HG03432 (cell line): ENCODE measurements around the gene SUPT16H.
"Not testable (repeated sequence)": the region's sequence is repeated elsewhere in the genome, so short reads cannot be mapped to it uniquely, and the experiment has no call there.

ENCODE experiments used
- ATAC-seq: cut with Tn5 transposase; IDR thresholded peaks from one replicate; pipeline ENCODE4 v1.9.1; 2021; ENCODE audit warnings: mild to moderate bottlenecking, moderate library complexity; ENCODE audit not compliant: unreplicated experiment

SUPT16H gene

GRCh38 chr14:21302836-21303140, 81.0 kb downstream of the SUPT16H start:
- not testable (repeated sequence) for ATAC-seq

DNA sequence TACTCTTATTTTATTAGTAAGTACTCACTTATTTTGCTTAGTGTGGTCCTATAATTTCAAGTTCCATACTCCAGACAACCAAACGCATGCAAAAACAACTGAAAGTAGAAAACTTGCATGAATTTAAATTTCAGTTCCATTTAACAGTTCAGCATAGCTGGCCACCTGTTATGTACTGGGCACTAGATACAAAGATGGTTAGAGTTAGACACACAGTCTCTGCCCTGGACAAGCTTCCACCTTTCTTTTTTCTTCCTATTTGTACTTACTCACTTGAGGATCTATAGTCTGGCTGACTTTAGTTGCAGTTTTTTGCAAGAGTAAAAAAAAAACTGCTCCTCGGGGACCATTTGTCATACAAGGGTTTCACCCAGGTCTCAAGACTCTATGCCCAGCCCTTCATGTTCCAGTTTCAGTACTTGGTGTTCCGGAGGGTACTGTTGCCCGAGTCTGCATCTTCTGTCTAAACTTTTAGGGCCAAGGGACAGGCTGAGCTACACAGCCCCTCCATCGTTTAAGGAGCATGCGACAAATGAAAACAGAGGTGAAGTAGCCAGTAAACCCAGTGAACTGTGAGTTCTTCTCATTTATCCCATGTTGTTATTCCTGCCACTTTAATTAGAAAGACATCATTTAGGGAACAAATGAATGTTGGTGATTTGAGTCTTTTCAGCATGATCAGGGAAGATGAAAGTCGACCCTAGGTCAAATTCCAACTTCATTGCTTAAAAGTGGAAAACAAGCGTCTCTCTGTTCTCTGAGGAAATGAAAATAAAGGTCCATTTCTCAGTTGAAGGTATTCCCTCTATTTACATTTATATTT, 81.6 kb downstream of the SUPT16H start:
- ATAC-seq = peak; percentile 39
